Lung (tissue), 12 donors: ENCODE measurements around the gene SALL3. TPM values are rescaled to one million over a fixed set of nuclear protein-coding genes. Genes with fewer than 3 reads are reported as not detected.

ENCODE experiments used
- ATAC-seq: fragments of 200-7000 bp; cut with Tn5 transposase; one replicate; pipeline ENCODE4 v1.9.1; 2020; ENCODE audit warnings: moderate number of reproducible peaks; ENCODE audit not compliant: insufficient read depth, low FRiP score
- DNase-seq, 3 donors: peaks; one replicate each; pipeline ENCODE4 v3.0.0-alpha.2; 2013 to 2017
- H3K27ac ChIP-seq, 2 donors: one replicate each; pipeline ENCODE4 v1.5.1; 2013; ENCODE audit warnings: mild to moderate bottlenecking in 2 of 2, moderate library complexity in 2 of 2, control low read depth in 1 of 2, inconsistent platforms in 1 of 2, low read depth in 1 of 2, low read length in 1 of 2
- H3K27me3 ChIP-seq, 3 donors: one replicate each; pipeline ENCODE4 v1.5.1; 2013; ENCODE audit warnings: low read length in 2 of 3; ENCODE audit not compliant: control insufficient read depth in 3 of 3, insufficient read depth in 3 of 3
- H3K36me3 ChIP-seq, 4 donors: one replicate each; pipeline ENCODE4 v1.5.1; 2013; ENCODE audit warnings: low read length in 4 of 4, mild to moderate bottlenecking in 1 of 4, moderate library complexity in 1 of 4; ENCODE audit not compliant: control insufficient read depth in 4 of 4, insufficient read depth in 4 of 4
- H3K4me1 ChIP-seq, 5 donors: one replicate each; pipeline ENCODE4 v1.5.1; 2013; ENCODE audit warnings: low read length in 5 of 5, mild to moderate bottlenecking in 2 of 5, moderate library complexity in 1 of 5; ENCODE audit not compliant: control insufficient read depth in 5 of 5, insufficient read depth in 5 of 5
- H3K4me3 ChIP-seq: one replicate; pipeline ENCODE4 v1.5.1; 2013; ENCODE audit warnings: mild to moderate bottlenecking, control low read depth, moderate library complexity
- H3K9ac ChIP-seq, 2 donors: one replicate each; pipeline ENCODE4 v1.5.1; 2013; ENCODE audit warnings: low read length in 2 of 2, control low read depth in 1 of 2; ENCODE audit not compliant: insufficient read depth in 1 of 2
- H3K9me3 ChIP-seq, 4 donors: one replicate each; pipeline ENCODE4 v1.5.1; 2013; ENCODE audit warnings: low read length in 3 of 4, mild to moderate bottlenecking in 1 of 4, moderate library complexity in 1 of 4; ENCODE audit not compliant: control insufficient read depth in 4 of 4, insufficient read depth in 3 of 4
- CTCF ChIP-seq: IDR thresholded peaks from 2 replicates; pipeline ENCODE4 v1.5.1; 2012; ENCODE audit warnings: mild to moderate bottlenecking; ENCODE audit errors: control extremely low read depth, extremely low read depth
- WGBS, 2 donors: extraction: QIAGEN DNeasy Blood & Tissue Kit; methylation state at CpG; one replicate each; pipeline ENCODE4 v1.1.7; 2013; 5-methylcytosine and 5-hydroxymethylcytosine counted together
- polyA plus RNA-seq, 2 donors: library from polyadenylated mRNA; stranded (reverse); fragments of 200-250 nt; gene quantifications; one replicate each; pipeline ENCODE4 v1.2.1, GENCODE V29; 2013
- total RNA-seq, 2 donors: library from RNA; depleted of rRNA in 1 of 2; stranded (reverse); fragments of >200 nt in 1 of 2; gene quantifications; one replicate each; pipeline ENCODE4 v1.2.1, GENCODE V29; 2014 to 2021
- donor health status: control.
- donor health status: control.
- donor health status: Bipolar disorder and iron deficiency.
- donor health status: healthy.
- donor health status: DM: yes; HTN: yes; CAD: no.

SALL3 gene
- total and polyA plus RNA-seq, 4 donors, result 0.28 TPM; not detected in 3

- TF ChIP-seq CTCF, result no peak
- H3K4me3 ChIP-seq, result no peak overlapping the region
- H3K9ac ChIP-seq, result no peak overlapping the region
- H3K9me3 ChIP-seq, result peaks cover 0 to 9% (median 0%) of the 10 kb centered on the region in 4 donors
- 77 to 80% methylated on average over 7 of the region's 7 CpGs for WGBS, 2 donors
- H3K36me3 ChIP-seq, result no peaks in the 10 kb centered on the region
- no peak overlapping the region for H3K27ac ChIP-seq
- no peaks in the 10 kb centered on the region for H3K4me1 ChIP-seq
- ATAC-seq (no peak), DNase-seq (no peak)
- H3K27me3 ChIP-seq, result no peaks in the 10 kb centered on the region
Measured at GRCh38 chr18:79019881-79020280, 40.3 kb downstream of the SALL3 start.

GRCh38 chr18:79022603-79023002, 43.0 kb downstream of the SALL3 start:
- ATAC-seq, result no peak
- Histone ChIP-seq H3K4me3 (no peak overlapping the region), H3K27me3 (no peaks in the 10 kb centered on the region), H3K27ac (no peak overlapping the region), H3K4me1 (no peaks in the 10 kb centered on the region), H3K9ac (no peak overlapping the region), H3K9me3 (peaks cover 0 to 15% (median 1%) of the 10 kb centered on the region in 4 donors), H3K36me3 (no peaks in the 10 kb centered on the region)
- WGBS, 2 donors, result 94% methylated on average over 25 of the region's 25 CpGs
- no peak for TF ChIP-seq CTCF
- no peak for DNase-seq

GRCh38 chr18:79026491-79026890, 46.9 kb downstream of the SALL3 start:
- ATAC-seq (no peak), DNase-seq (no peak)
- 32 to 37% methylated on average over 5 of the region's 5 CpGs for WGBS, 2 donors
- H3K9me3 ChIP-seq, result peaks cover 0 to 17% (median 2%) of the 10 kb centered on the region in 4 donors
- no peaks in the 10 kb centered on the region for H3K4me1 ChIP-seq
- H3K27ac ChIP-seq, result no peak overlapping the region
- TF ChIP-seq CTCF, result no peak
- no peak overlapping the region for H3K4me3 ChIP-seq
- H3K9ac ChIP-seq, result no peak overlapping the region
- H3K36me3 ChIP-seq, result no peaks in the 10 kb centered on the region
- no peaks in the 10 kb centered on the region for H3K27me3 ChIP-seq

- peaks cover 0 to 12% (median 2%) of the 10 kb centered on the region in 4 donors for H3K9me3 ChIP-seq
- no peak overlapping the region for H3K4me3 ChIP-seq
- no peak for TF ChIP-seq CTCF
- H3K36me3 ChIP-seq, result no peaks in the 10 kb centered on the region
- H3K9ac ChIP-seq, result no peak overlapping the region
- WGBS, 2 donors, result 85 to 89% methylated on average over 9 of the region's 9 CpGs
- H3K27me3 ChIP-seq, result no peaks in the 10 kb centered on the region
- H3K4me1 ChIP-seq, result no peaks in the 10 kb centered on the region
- no peak for ATAC-seq
- no peak overlapping the region for H3K27ac ChIP-seq
- no peak for DNase-seq
Measured at GRCh38 chr18:79030680-79031079, 51.1 kb downstream of the SALL3 start.
